GM21619 (cell line): ENCODE results near the gene SPACDR.

Experiments used
- ATAC-seq: cut with Tn5 transposase; IDR thresholded peaks from one replicate; pipeline ENCODE4 v1.9.1; 2021; ENCODE audit not compliant: unreplicated experiment

SPACDR gene

GRCh38 chr7:100485471-100485876, 21.4 kb upstream of the SPACDR start:
- ATAC-seq, result no peak

GRCh38 chr7:100484673-100485045, 20.6 kb upstream of the SPACDR start:
- no peak for ATAC-seq

GRCh38 chr7:100483722-100484672, 19.9 kb upstream of the SPACDR start, which contains the start of gene NYAP1:
Gene NYAP1, plus strand, starts transcription at chr7:100483927. Its CDS starts 1,385 bp downstream, at chr7:100485312.
- peak; percentile 18 for ATAC-seq

DNA sequence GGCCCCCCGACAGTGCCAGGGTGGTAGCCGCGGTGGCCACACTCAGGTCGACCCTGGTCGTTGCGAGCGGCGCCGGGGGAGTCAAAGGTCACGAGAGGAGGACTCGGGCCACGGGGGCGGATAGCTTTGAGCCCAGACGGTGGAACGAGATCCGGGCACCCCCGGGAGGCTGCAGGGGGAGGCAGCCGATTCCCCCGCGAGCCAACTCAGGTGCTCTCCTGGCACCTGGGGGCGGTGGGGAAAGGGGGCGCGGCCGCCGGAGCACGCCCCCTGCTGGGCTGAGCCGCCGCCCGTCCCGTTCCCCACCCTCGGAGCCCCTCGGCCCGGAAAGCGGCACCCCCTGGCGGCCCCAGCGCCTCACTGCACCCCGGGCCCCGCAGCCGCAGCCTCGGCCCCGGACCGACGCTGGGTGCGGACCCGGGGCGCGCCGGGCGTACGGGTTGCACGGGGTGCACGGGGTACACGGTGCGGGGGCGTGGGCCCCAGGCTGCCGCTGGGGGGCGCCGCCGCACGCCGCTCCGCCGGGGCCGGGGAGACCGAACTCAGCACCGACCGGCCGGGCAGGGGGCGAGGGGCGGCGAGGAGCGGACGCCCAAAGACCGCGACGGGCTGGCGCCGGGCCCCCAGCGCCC, 19.1 kb upstream of the SPACDR start:
- peak; percentile 42 for ATAC-seq

- no peak for ATAC-seq
Measured at GRCh38 chr7:100482728-100483089, 18.6 kb upstream of the SPACDR start.

GRCh38 chr7:100481466-100481865, 17.4 kb upstream of the SPACDR start:
- no peak for ATAC-seq

DNA sequence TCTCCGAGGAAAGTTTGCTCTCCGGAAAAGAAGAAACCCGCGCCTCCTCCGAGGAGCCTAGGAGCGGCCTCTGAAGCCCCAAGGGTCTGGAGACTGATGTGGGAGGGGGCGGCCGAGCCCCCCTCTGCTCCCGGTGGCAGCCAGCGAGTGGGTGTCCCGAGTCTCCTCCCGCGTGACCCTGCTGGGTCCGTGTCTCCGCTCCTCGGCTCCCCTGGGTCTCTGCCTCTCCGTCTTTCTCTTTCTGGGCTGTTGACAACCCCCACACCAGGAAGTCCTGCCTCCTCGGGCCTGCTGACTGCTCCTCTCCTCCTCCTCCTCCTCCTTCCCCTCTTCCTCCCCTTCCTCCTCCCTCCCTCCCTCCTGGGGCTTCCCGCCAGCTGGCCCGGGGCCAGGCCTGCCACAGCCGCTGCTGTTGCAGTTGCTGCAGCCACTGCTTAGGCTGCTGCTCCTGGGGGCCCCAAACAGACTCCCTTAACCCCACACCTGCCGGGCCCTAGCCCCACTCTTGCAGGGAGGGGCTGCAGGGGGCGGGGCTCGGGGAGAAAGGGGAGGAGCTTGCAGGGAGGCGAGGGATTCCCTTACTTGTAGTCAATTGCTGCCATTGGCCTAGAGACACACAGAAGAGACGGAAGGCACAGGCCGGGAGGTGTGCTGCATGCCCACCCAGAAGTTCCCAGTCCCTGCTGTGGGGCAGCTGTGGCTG, 15.0 kb upstream of the SPACDR start, which contains the start of gene TSC22D4:
Gene TSC22D4, minus strand, starts transcription at position 257 of the 703 bp plus-strand sequence. CDS start 1,176 bp downstream, outside the sequence.
- ATAC-seq, result peak; percentile 58

DNA sequence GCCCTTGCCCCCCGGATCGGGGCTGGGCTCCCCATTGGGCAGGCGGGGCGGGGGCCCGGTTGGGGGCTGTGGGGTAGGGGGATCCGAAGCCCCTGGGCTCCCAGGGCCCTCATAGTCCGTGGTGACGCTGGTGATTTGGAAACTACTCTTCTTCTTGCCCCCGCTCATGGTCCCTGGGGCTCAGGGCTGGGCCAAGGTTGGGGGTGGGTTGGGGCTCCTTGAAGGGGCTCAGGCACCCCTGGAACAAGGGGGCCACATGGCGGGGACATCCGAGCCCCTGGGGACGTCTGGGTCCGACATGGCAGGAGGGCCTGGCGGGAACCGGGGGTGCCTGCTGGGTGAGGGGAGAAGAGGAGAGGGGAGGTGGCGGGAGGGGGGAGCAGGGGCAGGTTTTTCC, 13.8 kb upstream of the SPACDR start:
- ATAC-seq, result no peak

- ATAC-seq, result no peak
Measured at GRCh38 chr7:100476903-100477870, 13.1 kb upstream of the SPACDR start.

DNA sequence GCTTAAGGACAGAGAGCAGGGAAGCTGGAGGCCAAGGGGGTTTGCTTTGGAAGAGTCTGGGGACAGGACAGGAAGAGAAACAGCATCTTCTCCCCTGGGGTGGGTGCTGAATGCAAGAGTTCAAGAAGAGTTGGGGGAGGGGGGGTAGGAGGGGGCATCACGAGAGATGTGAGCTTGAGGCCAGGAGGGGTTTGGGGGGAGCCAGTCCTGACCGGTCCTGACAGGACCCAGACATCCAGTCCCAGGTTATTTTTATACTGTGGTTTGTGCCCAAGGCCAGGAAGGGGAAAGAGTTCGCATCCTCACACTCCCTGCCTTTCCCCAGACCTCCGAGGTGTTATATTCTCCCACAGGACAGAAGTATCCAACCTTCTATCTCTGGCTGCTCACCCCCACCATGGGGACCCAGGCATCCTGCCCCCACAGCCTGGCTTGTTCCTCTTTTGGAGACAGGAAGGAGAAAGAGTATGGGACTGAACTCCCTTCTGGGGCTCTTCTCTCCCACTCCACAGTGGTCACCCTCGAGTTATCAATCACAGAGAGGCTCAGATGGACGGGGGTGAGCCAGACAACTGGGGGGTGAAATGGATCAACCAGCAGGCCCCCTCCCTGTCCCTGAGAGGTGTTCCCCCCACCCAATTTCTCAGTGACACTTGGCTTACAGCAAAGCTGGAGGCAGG, 12.2 kb upstream of the SPACDR start:
- no peak for ATAC-seq

GRCh38 chr7:100475549-100475948, 11.5 kb upstream of the SPACDR start:
- ATAC-seq, result no peak

- ATAC-seq, result no peak
Measured at GRCh38 chr7:100472854-100473499, 8.9 kb upstream of the SPACDR start.

- ATAC-seq, result no peak
Measured at GRCh38 chr7:100472121-100472851, 8.2 kb upstream of the SPACDR start.

GRCh38 chr7:100471021-100471420, 7.0 kb upstream of the SPACDR start:
- ATAC-seq, result no peak

DNA sequence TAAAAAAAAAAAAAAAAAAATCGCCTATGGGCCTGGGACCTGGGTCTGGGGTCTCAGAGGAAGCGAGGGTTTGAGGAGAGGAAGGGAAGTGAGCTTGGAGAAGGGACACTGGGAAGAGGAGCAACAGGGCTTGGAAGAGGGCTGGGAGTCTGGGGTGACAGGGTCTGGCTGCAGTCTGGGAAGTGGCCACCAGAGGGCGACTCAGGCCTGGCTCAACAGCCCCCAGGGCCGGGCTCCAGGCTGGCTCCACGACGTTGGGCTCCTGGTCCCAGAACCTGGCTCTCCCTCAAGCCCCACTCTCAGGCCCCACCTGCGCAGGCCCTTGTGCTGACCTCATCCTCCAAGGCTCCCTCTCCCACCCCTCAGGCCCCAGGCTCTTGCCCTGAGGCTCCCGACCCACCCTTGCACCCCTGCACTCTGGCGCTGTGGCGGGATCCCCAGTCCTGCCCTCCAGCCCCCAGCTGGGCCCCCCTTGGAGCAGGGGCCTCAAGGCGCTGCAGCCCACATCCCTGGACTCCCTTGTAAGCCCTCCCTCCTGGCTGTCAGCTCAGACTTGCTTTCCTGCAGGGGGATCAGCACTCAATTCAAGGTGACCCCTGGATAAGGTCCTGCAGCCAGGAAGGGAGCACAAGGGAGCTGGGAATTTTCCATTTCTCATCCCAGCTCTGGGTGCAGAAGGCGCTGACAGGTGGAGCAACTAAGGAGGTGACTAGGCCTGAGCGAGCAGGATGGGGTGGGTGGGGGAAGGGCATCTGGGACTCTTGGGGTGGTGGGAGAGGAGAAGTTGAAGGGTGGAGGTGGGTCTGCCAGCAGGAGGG, 5.4 kb upstream of the SPACDR start:
- no peak for ATAC-seq

GRCh38 chr7:100467638-100468373, 3.7 kb upstream of the SPACDR start:
- no peak for ATAC-seq
